Fibroblast of lung (primary cell): ENCODE measurements around the gene TMC1. TPM values are rescaled to one million over a fixed set of nuclear protein-coding genes. Genes with fewer than 3 reads are reported as not detected.

Experiments
- DNase-seq, 2 donors: peaks; one replicate each; pipeline versions ENCODE4 v3.0.0 to v3.0.0-alpha.2; 2010; ENCODE audit warnings: low read depth in 2 of 2
- H2AFZ ChIP-seq: 2 replicates; pipeline ENCODE4 v1.5.1; 2012; ENCODE audit warnings: low read length, control low read depth, inconsistent platforms
- H3K27ac ChIP-seq: 2 replicates; pipeline ENCODE4 v1.5.1; 2011; ENCODE audit warnings: low read length, control low read depth; ENCODE audit not compliant: insufficient read depth
- H3K27me3 ChIP-seq: 2 replicates; pipeline ENCODE4 v1.5.1; 2011; ENCODE audit warnings: mild to moderate bottlenecking, low read length; ENCODE audit not compliant: control insufficient read depth, insufficient read depth
- H3K36me3 ChIP-seq: 2 replicates; pipeline ENCODE4 v1.5.1; 2011; ENCODE audit warnings: low read length; ENCODE audit not compliant: control insufficient read depth, insufficient read depth
- H3K4me1 ChIP-seq: 2 replicates; pipeline ENCODE4 v1.5.1; 2011; ENCODE audit warnings: low read length; ENCODE audit not compliant: control insufficient read depth, insufficient read depth; ENCODE audit errors: extremely low read depth
- H3K4me2 ChIP-seq: 2 replicates; pipeline ENCODE4 v1.5.1; 2011; ENCODE audit warnings: low read length, control low read depth; ENCODE audit not compliant: insufficient read depth; ENCODE audit errors: extremely low read depth
- H3K4me3 ChIP-seq, 4 experiments: fragments of 200-600 bp in 1 of 4; sonication (generic) in 1 of 4; replicated peaks in 1 of 4; 2 replicates each; pipeline ENCODE4 v1.5.1; 2011 to 2016; ENCODE audit warnings: low read length in 4 of 4, low read depth in 3 of 4, mild to moderate bottlenecking in 3 of 4, control low read depth in 2 of 4, inconsistent platforms in 1 of 4, mixed read lengths in 1 of 4; ENCODE audit not compliant: insufficient read depth in 1 of 4; ENCODE audit errors: control extremely low read depth in 1 of 4
- H3K79me2 ChIP-seq: 2 replicates; pipeline ENCODE4 v1.5.1; 2012; ENCODE audit warnings: mild to moderate bottlenecking, low read length, inconsistent platforms; ENCODE audit not compliant: control insufficient read depth, insufficient read depth
- H3K9ac ChIP-seq: 2 replicates; pipeline ENCODE4 v1.5.1; 2011; ENCODE audit warnings: mild to moderate bottlenecking, low read length, control low read depth; ENCODE audit not compliant: insufficient read depth
- H3K9me3 ChIP-seq: 2 replicates; pipeline ENCODE4 v1.5.1; 2012; ENCODE audit warnings: low read depth, low read length; ENCODE audit not compliant: control insufficient read depth, insufficient read depth
- H4K20me1 ChIP-seq: 2 replicates; pipeline ENCODE4 v1.5.1; 2011; ENCODE audit warnings: low read length; ENCODE audit not compliant: control insufficient read depth, insufficient read depth; ENCODE audit errors: extremely low read depth
- CTCF ChIP-seq, 2 donors: IDR thresholded peaks in 1 of 2; conservative IDR thresholded peaks in 1 of 2; 1 replicate in 1 of 2; 2 replicates in 1 of 2; pipeline ENCODE4 v1.5.1; 2011 to 2012; ENCODE audit warnings: low read length in 2 of 2, control low read depth in 1 of 2, inconsistent platforms in 1 of 2, low read depth in 1 of 2, mild to moderate bottlenecking in 1 of 2
- EZH2 ChIP-seq: IDR thresholded peaks from 2 replicates; pipeline ENCODE4 v1.5.1; 2012; ENCODE audit warnings: low read length, control low read depth, mild to moderate bottlenecking; ENCODE audit errors: missing control alignments
- polyA plus RNA-seq, 2 donors: library from polyadenylated mRNA; depleted of rRNA in 1 of 2; stranded (reverse) in 1 of 2; unstranded in 1 of 2; fragments of >200 nt; gene quantifications; 2 replicates each; pipeline ENCODE4 v1.2.1, GENCODE V29; 2011 to 2012; ENCODE audit warnings: missing spikeins in 1 of 2
- total RNA-seq: library from RNA; depleted of rRNA; stranded (reverse); fragments of >200 nt; gene quantifications from 2 replicates; pipeline ENCODE4 v1.2.1, GENCODE V29; 2014

The TMC1 gene
- total and polyA plus RNA-seq, 2 donors (not counting 1 experiment from before 2014, with no cell fraction given), result 0.27 to 0.33 TPM

GRCh38 chr9:72826996-72827949 is 305.9 kb downstream of the TMC1 start:
- Histone ChIP-seq H3K4me1 (no peaks in the 10 kb centered on the region), H4K20me1 (no peaks in the 10 kb centered on the region), H3K27me3 (no peaks in the 10 kb centered on the region), H3K4me3 (no peak overlapping the region), H3K36me3 (no peaks in the 10 kb centered on the region), H3K79me2 (no peaks in the 10 kb centered on the region), H3K9ac (no peak overlapping the region), H2AFZ (no peak overlapping the region), H3K4me2 (no peak overlapping the region), H3K27ac (no peak overlapping the region), H3K9me3 (no peaks in the 10 kb centered on the region)
- no peak for DNase-seq
- TF ChIP-seq CTCF (conservative IDR thresholded peaks at IDR 0.05 in 1 of 2, IDR thresholded peaks at IDR 0.05 in 1 of 2; ENCODE audit: low read depth in 1 of 2, low read length in 2 of 2) (no peak), EZH2 (no peak)

- TF ChIP-seq CTCF (conservative IDR thresholded peaks at IDR 0.05 in 1 of 2, IDR thresholded peaks at IDR 0.05 in 1 of 2; ENCODE audit: low read depth in 1 of 2, low read length in 2 of 2), result no peak
- TF ChIP-seq EZH2, result no peak
- Histone ChIP-seq H3K27ac (no peak overlapping the region), H3K4me2 (no peak overlapping the region), H2AFZ (no peak overlapping the region), H3K4me3 (no peak overlapping the region), H3K36me3 (no peaks in the 10 kb centered on the region), H4K20me1 (no peaks in the 10 kb centered on the region), H3K79me2 (no peaks in the 10 kb centered on the region), H3K4me1 (no peaks in the 10 kb centered on the region), H3K9me3 (no peaks in the 10 kb centered on the region), H3K9ac (no peak overlapping the region), H3K27me3 (no peaks in the 10 kb centered on the region)
- peak in 1 of 2 donors; percentile 80 for DNase-seq
These were observed 306.7 kb downstream of the TMC1 start for GRCh38 chr9:72827950-72828731.

- Histone ChIP-seq H4K20me1 (no peaks in the 10 kb centered on the region), H3K27ac (no peak overlapping the region), H3K4me1 (no peaks in the 10 kb centered on the region), H3K9ac (no peak overlapping the region), H3K36me3 (no peaks in the 10 kb centered on the region), H3K4me3 (no peak overlapping the region), H3K79me2 (no peaks in the 10 kb centered on the region), H3K9me3 (no peaks in the 10 kb centered on the region), H2AFZ (no peak overlapping the region), H3K4me2 (no peak overlapping the region), H3K27me3 (no peaks in the 10 kb centered on the region)
- TF ChIP-seq EZH2, result no peak
- no peak for TF ChIP-seq CTCF (conservative IDR thresholded peaks at IDR 0.05 in 1 of 2, IDR thresholded peaks at IDR 0.05 in 1 of 2; ENCODE audit: low read depth in 1 of 2, low read length in 2 of 2)
- DNase-seq, result no peak
These were observed 313.6 kb downstream of the TMC1 start for GRCh38 chr9:72834994-72835393.
